HepG2 (cell line): ENCODE data around the gene BLOC1S4. TPM values are rescaled to one million over a fixed set of nuclear protein-coding genes. Genes with fewer than 3 reads are reported as not detected.

Experiments used
- BRD4 ChIP-seq: sonication (generic); formaldehyde crosslinking; IDR thresholded peaks from 2 replicates; pipeline ENCODE4 v1.4.0; 2020; ENCODE audit warnings: missing genetic modification reagents
- CREBL2 ChIP-seq: sonication (generic); formaldehyde crosslinking; IDR thresholded peaks from 2 replicates; pipeline ENCODE4 v1.8.1; 2023; ENCODE audit warnings: missing genetic modification reagents, mild to moderate bottlenecking, borderline replicate concordance
- CSRNP2 ChIP-seq: sonication (generic); formaldehyde crosslinking; conservative IDR thresholded peaks from 2 replicates; pipeline ENCODE4 v1.8.0; 2022; ENCODE audit warnings: low read depth, missing genetic modification reagents
- MLX ChIP-seq: IDR thresholded peaks from 2 replicates; pipeline ENCODE4 v1.6.1; 2016
- PLRG1 ChIP-seq: fragments of 450-650 bp; conservative IDR thresholded peaks from 2 replicates; pipeline ENCODE4 v1.6.1; 2016
- POLR2A ChIP-seq, 2 experiments: IDR thresholded peaks; 2 replicates each; pipeline ENCODE4 v1.6.1; 2011; ENCODE audit warnings: low read depth in 2 of 2, low read length in 2 of 2, mild to moderate bottlenecking in 1 of 2, moderate library complexity in 1 of 2; ENCODE audit not compliant: insufficient read depth in 1 of 2
- WIZ ChIP-seq: sonication (generic); formaldehyde crosslinking; IDR thresholded peaks from 2 replicates; pipeline ENCODE4 v1.5.1; 2020; ENCODE audit warnings: mild to moderate bottlenecking, missing genetic modification reagents
- ZMYM2 ChIP-seq: sonication (generic); formaldehyde crosslinking; IDR thresholded peaks from 2 replicates; pipeline ENCODE4 v1.8.0; 2022; ENCODE audit warnings: mild to moderate bottlenecking, missing genetic modification reagents
- ZNF274 ChIP-seq: sonication (generic); formaldehyde crosslinking; IDR thresholded peaks from 2 replicates; pipeline ENCODE4 v1.5.1; 2020; ENCODE audit warnings: mild to moderate bottlenecking, missing genetic modification reagents
- ZNF33A ChIP-seq: sonication (generic); formaldehyde crosslinking; IDR thresholded peaks from 2 replicates; pipeline ENCODE4 v1.5.1; 2020; ENCODE audit warnings: missing genetic modification reagents, mild to moderate bottlenecking, moderate library complexity, borderline replicate concordance
- ZNF407 ChIP-seq: sonication (generic); formaldehyde crosslinking; IDR thresholded peaks from one replicate; pipeline ENCODE4 v1.5.1; 2020; ENCODE audit warnings: mild to moderate bottlenecking, missing genetic modification reagents; ENCODE audit errors: not compliant biosample characterization
- ZNF646 ChIP-seq: sonication (generic); formaldehyde crosslinking; IDR thresholded peaks from 2 replicates; pipeline ENCODE4 v1.9.0; 2021; ENCODE audit warnings: mild to moderate bottlenecking, missing genetic modification reagents
- polyA plus RNA-seq, 8 experiments: library from polyadenylated mRNA; depleted of rRNA in 3 of 8; stranded (reverse) in 7 of 8; unstranded in 1 of 8; fragments of >200 nt; fragmentation: Illumina TruSeq in 4 of 8; extraction: Trizol in 4 of 8; gene quantifications; 2 replicates each; pipeline versions ENCODE4 v1.2.1 to v1.2.3, GENCODE V29; 2011 to 2016; ENCODE audit warnings: low read depth in 4 of 8, missing spikeins in 1 of 8, mixed read lengths in 1 of 8; ENCODE audit not compliant: insufficient read depth in 1 of 8
- total RNA-seq, 5 experiments: library from RNA; depleted of rRNA; stranded (reverse); fragments of >200 nt; fragmentation: Illumina TruSeq; extraction: Trizol; gene quantifications; 2 replicates each; pipeline ENCODE4 v1.2.3, GENCODE V29; 2016; ENCODE audit warnings: low read depth in 1 of 5

Gene BLOC1S4
- total and polyA plus RNA-seq, 2 of the 13 experiments (the other 11 are each of a cell fraction or from before 2014, with no cell fraction given): 15.5 to 20.9 TPM

- TF ChIP-seq ZNF407 (CRISPR knock-in tag) (no peak), MLX (CRISPR knock-in tag) (no peak), ZNF274 (CRISPR knock-in tag) (no peak), PLRG1 (no peak), WIZ (CRISPR knock-in tag) (no peak), POLR2A (IDR thresholded peaks at IDR 0.05; ENCODE audit: insufficient read depth in 1 of 2, low read depth in 2 of 2, low read length in 2 of 2) (peak in 1 of 2 experiments; percentile 42; a peak in 2 of 4 replicates), CSRNP2 (CRISPR knock-in tag) (no peak), ZNF33A (no peak), BRD4 (CRISPR knock-in tag) (no peak), CREBL2 (no peak), ZNF646 (no peak), ZMYM2 (CRISPR knock-in tag) (no peak)
Observed at GRCh38 chr4:6674500-6675149, 41.3 kb upstream of the BLOC1S4 start (continued).
